Measurements from ENCODE around the gene ZNF83.
A peak's percentile ranks its signal among the peaks of the same experiment; 100 is the strongest.
"Not testable (repeated sequence)": the region's sequence is repeated elsewhere in the genome, so short reads cannot be mapped to it uniquely, and the experiment has no call there.

The ZNF83 gene

DNA sequence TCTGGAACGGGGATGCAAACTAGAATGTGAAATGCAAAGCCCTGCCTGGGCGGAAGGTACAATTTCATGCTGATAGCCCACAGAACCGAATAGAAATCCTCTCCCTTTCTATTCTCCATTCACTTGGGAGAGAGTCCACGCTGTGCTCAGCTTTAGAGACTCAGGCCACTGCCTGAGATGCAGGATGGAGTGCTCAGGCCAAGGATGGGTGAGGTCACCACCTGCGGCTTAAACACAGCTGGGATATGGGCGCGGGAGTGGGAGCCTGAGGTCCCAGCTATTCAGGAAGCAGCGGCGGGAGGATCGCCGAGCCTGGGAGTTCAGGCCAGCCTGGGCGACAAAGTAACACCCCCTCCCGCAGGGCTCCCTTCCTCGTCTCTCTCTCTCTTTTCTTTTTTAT, 446 bp upstream of the ZNF83 start:
- peak in 2 of 3 donors; percentile 11 to 27 for DNase-seq

DNA sequence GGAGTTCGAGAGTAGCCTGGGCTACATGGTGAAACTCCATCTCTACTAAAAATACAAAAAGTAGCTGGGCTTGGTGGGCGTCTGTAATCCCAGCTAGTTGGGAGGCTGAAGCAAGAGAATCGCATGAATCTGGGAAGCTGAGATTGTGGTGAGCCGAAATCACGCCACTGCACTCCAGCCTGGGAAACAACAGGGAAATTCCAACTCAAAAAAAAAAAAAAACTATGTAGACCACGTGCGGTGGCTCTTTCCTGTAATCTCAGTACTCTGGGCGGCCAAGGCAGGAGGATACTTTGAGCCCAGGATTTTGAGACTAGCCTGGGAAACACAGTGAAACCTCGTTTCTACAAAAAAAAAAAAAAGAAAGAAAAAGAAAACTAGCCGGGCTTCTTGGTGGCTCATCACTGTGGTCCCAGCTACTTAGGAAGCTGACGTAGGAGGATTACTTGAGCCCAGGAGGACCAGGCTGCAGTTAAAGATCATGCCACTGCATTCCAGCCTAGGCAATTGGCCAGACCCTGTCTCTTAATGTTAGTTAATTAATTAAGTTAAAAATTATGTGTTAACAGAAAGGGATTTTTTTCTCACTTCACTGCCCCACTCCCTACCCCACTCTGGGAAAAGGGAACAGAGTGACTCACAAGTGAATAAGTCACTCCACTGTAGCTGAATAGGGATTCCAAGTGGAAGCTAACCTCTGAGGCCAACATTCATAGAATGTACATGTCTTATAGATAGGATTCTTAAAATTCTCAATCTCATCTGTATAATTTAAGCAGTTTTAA, 2.2 kb downstream of the ZNF83 start:
- DNase-seq: peak in 1 of 3 donors; percentile 3

- DNase-seq: not testable (repeated sequence)
Measured at GRCh38 chr19:52627441-52627840, 10.7 kb downstream of the ZNF83 start.

DNA sequence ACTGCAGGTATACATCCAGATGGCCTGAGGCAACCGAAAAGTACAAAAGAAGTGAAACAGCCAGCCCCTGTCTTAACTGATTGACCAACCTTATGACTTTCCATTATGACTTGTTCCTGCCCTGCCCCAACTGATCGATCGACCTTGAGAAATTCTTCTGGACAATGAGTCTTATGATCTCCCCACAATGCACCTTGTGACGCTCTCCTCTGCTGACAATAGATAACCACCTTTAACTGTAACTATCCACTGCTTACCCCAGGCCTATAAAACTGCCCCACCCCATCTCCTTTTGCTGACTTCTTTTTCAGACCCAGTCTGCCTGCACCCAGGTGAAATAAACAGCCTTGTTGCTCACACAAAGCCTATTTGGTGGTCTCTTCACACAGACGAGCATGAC, 11.2 kb downstream of the ZNF83 start:
- DNase-seq: no peak

GRCh38 chr19:52622261-52622660, 15.9 kb downstream of the ZNF83 start:
- DNase-seq: no peak

GRCh38 chr19:52621376-52621775, 16.8 kb downstream of the ZNF83 start:
- no peak for DNase-seq

- DNase-seq: no peak
Measured at GRCh38 chr19:52613299-52613906, 24.8 kb downstream of the ZNF83 start.

DNA sequence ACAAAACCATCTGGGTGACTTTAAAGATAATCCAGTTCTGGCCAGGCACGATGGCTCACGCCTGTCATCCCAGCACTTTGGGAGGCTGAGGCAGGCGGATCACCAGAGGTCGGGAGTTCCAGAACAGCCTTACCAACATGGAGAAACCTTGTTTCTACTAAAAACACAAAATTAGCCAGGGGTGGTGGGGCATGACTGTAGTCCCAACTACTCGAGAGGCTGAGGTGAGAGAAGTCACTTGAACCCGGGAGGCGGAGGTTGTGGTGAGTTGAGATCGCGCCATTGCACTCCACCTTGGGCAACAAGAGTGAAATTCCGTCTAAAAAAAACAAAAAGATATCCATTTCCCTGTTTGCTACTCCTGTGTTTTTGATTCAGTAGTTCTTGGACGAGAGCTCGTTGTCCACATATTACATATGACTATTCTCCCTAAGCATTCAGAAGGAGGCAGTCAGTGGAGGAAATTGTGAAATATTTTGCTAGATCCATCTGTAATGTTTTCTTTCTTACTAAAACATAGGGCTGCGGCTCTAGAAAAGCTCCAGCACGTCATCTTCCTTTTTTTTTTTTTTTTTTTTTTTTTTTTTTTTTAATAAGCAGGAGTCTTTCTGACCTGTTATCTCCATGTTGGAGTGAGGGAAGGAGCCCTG, 34.5 kb downstream of the ZNF83 start:
- no peak for DNase-seq

DNA sequence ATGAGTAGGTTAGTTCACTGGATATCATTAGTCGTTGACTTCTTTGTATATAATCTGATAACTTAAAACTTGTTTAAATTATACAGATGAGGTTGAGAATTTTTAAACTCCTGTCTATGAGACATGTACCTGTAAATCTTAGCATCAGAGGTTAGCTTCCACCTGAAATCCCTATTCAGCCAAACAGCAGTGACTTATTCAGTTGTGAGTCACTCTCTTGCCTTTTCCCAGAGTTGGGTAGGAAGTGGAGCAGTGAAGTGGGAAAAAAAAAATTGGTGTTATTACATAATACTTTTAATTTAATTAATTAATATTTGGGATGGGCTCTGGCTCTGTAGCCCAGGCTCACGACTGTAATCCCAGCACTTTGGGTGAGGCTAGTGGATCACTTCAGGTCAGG, 35.2 kb downstream of the ZNF83 start:
- DNase-seq: no peak

DNA sequence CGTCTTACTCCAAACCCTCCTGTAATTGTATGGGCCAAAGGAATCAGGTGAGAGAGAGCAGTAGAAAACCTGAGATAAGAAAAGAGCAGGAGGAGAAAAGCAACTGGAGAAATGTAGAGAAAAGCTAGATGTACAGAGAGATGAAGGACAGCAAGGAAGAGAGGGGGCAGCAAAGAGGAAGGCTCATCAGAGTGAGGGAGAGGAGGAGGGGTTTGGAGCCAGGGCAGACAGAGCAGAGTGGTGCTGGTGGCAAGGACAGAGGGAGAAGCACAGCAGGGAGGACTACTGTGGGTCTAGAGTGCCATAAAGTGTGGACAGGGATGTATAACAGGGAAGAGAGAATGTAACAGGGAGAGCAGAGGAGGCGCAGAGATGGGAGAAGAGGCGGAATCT, 36.2 kb downstream of the ZNF83 start:
- DNase-seq: not testable (repeated sequence)

DNA sequence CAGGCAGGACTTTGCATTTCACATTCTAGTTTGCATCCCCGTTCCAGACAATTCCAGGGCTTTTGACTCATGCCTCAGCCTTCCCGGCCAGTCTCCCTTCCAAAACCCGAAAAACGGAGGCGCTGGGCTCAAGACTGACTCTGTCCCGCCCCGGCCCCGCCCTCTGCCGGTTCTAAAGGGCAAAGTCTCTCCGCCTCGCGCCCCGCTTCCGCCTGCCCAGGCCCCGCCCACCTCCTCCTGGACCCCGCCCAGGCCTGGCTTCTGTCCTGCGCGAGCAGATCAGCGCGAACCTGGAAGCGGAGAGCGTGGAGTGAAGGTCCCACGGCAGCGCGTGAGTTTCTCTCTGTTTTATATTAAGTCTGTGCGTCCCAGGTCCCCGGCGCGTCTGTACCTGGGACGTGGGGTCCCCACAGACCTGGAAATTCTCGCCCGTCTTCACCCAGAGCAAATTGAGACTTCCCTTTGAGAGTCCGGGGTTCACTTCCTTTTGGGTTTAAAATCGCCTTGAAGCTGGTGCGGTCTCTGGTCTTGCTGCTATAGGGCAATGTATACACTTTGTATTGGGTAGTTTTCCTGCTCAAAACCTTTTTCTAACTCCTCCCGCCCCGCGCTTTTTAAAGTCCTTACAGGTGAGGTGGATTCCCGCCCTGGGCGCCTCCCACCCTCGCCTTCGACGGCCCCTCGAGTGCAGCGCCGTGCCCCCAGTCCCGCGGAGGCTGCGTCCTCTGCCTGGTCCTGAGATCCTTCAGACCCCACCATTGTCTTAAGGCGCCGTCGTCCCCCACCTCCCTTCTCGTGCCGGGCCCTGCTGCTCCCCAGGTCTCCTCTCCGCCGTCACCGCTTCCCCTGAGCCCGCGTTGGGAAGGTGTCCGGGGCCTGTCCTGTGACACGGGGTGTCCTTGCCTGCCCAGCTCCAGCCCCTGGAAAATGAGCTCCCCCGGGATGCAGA, 36.9 kb downstream of the ZNF83 start:
- peak; percentile 91 to 98 (median 95) for DNase-seq

- no peak for DNase-seq
Measured at GRCh38 chr19:52600639-52601024, 37.5 kb downstream of the ZNF83 start.

DNA sequence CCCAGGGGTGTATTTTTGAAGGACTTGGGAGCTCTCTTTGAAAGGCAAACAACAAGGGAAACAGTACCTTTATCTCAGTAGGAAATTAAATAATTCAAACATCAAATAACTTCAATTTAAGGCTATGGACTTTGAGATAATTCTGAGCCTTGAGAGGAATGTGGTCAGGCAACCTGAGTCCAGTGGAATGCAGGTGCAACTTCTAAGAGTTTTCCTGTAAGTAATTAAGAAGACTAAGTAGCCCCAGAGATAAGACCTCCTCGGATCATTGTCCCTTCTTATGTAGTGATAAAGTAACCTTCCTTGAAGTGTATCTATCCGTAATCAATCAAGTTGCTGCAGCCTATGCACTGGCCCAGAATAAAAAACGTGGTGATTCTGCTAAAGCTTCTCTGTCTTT, 38.9 kb downstream of the ZNF83 start:
- DNase-seq: no peak

GRCh38 chr19:52593441-52593840, 44.7 kb downstream of the ZNF83 start:
- not testable (repeated sequence) for DNase-seq

DNA sequence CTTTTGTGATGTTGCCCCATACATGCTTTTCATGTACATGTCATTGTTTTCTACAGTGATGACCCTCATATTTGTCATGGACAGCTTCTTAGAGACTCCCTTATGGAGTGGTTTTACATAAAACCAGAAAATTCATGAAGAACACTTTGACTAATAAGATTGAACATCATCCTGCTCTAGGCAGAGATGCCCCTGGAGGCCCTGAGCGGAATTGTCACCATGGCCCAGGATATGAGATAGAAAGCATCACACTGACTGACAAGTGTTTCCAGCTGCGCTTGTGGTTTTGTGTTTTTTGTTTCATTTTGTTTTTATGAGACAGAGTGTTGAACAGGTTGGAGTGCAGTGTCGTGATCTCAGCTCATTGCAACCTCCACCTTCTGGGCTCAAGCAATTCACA, 45.9 kb downstream of the ZNF83 start:
- DNase-seq: no peak

GRCh38 chr19:52590728-52591127, 47.4 kb downstream of the ZNF83 start:
- no peak for DNase-seq

DNA sequence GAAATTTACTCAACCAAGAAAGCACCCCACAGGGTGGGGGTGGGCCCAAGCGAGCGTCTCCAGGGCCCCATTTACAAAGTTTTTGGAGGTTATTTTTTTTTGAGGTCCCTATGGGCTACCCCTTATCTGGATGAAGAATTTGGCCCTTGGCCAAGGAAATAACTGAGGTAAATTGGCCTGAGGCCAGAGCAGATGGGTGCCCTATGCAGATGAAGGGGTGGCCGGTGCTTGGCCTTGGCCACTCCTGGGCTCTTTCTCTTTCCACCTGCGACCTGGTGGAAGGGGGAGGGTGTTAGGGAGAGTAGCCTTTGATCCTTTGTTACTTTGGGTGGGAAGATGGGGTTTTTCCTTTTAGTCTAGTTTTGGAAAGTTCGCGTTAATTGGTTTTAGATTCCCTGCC, 52.6 kb downstream of the ZNF83 start:
- DNase-seq: no peak

- DNase-seq: no peak
Measured at GRCh38 chr19:52584736-52585440, 53.3 kb downstream of the ZNF83 start.

GRCh38 chr19:52570000-52570861, 67.9 kb downstream of the ZNF83 start, which contains the start of gene ZNF701:
ZNF701 (plus strand) TSS chr19:52570287; CDS start chr19:52574148, 3,861 bp downstream.
- DNase-seq: peak; percentile 95 to 97 (median 96)

DNA sequence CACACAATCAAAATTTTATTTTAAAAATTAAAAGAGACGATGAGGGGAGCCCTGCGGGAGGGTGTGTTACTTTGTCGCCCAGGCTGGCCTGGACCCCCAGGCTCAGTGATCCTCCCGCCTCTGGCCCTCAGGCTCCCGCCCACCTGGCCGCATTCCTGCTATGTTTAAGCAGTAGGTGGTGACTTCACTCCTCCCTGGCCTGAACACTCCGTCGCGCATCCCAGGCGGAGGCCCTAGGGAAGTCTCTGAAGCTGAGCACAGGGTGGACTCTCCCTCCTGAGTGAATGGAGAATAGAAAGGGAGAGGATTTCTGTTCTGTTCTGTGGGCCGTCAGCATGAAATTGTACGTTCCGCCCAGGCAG, 68.5 kb downstream of the ZNF83 start:
- peak in 1 of 3 donors; percentile 44 for DNase-seq

GRCh38 chr19:52567921-52568320, 70.2 kb downstream of the ZNF83 start:
- DNase-seq: no peak
